ENCODE results near the gene NKAPD1. TPM values are rescaled to one million over a fixed set of nuclear protein-coding genes. Genes with fewer than 3 reads are reported as not detected.

NKAPD1 gene
- total RNA-seq, 1 donor from 2014 or later = 12.2 TPM

DNA sequence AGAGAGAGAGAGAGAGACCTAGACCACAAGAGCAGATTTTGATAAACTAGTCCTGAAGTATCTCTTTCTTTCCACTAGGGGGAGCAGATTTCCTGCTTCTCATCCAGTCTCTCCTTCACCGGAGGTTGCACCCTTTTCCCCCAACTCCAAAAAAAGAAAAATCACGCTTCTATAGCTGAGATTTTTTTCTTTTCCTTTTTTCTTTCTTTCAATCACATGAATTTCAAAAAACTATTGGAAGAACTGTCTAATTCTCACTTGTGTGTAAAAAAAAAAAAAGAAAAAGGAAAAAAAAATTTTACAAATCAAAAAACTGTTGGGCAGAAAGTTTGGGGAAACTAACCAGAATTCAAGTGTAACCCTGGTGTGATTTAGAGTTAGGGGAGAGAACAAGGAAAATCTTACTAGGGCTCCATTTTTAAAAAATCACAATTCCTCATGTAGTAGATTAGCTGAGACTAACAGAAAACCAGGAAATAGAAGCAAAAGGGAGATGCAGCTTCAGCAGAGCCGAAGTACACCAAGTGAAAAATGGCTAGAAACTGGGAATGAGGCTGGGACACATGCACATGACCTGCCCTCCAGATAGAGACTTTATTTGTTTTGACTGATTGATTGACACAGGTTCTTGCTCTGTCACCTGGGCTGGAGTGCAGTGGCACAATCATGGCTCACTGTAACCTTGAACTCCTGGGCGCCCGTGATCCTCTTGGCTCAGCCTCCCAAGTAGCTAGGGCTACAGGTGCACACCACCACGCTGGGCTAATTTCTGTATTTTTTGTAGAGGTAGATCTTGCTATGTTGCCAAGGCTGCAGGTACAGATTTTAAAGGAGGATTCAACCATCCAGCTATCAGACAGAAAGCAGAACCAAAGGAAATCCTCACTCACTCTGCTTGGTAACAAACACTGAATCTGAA is 39.7 kb downstream of the NKAPD1 start:
- TF ChIP-seq, protein P1, sequence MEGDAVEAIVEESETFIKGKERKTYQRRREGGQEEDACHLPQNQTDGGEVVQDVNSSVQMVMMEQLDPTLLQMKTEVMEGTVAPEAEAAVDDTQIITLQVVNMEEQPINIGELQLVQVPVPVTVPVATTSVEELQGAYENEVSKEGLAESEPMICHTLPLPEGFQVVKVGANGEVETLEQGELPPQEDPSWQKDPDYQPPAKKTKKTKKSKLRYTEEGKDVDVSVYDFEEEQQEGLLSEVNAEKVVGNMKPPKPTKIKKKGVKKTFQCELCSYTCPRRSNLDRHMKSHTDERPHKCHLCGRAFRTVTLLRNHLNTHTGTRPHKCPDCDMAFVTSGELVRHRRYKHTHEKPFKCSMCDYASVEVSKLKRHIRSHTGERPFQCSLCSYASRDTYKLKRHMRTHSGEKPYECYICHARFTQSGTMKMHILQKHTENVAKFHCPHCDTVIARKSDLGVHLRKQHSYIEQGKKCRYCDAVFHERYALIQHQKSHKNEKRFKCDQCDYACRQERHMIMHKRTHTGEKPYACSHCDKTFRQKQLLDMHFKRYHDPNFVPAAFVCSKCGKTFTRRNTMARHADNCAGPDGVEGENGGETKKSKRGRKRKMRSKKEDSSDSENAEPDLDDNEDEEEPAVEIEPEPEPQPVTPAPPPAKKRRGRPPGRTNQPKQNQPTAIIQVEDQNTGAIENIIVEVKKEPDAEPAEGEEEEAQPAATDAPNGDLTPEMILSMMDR (IDR thresholded peaks at IDR 0.05) = peak; percentile 56 to 66 (median 56)
- no peaks in the 10 kb centered on the region for H3K36me3 ChIP-seq
- peaks cover 0 to 4% of the 10 kb centered on the region in 2 donors for H3K4me1 ChIP-seq
- DNase-seq (ENCODE audit: low spot score in 2 of 2) = no peak
- intact Hi-C loops (cut with DNase I) = loop anchor here (1.0 kb wide), 1 partner anchor 62 kb away; the partner anchor contains the start of gene BCO2
- H3K27me3 ChIP-seq = no peaks in the 10 kb centered on the region
- H3K9me3 ChIP-seq = no peaks in the 10 kb centered on the region
- H3K4me3 ChIP-seq = peak overlapping the region in 1 of 2 donors; percentile 25
- no peak overlapping the region for H3K27ac ChIP-seq

DNA sequence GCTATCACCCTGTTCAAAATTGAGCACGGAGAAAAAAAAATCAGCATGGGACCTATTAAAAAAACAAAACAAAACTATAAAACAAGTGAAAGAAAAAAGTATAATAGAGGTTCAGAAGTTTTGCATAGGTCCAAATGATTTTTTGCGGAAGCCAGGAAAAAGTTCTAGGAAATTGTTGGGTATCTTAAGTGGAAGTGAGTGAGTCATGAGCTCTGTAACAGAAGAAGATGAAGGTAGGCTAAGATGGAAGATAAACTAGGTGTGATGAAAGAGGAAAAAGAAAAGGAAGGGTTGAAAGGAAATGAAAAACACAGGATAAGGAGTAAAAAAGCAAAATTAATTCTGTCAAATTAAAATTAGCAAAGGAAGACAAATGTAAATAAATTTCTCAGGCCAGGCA is 40.4 kb downstream of the NKAPD1 start:
- no peak for DNase-seq (ENCODE audit: low spot score in 2 of 2)
- no peaks in the 10 kb centered on the region for H3K36me3 ChIP-seq

DNA sequence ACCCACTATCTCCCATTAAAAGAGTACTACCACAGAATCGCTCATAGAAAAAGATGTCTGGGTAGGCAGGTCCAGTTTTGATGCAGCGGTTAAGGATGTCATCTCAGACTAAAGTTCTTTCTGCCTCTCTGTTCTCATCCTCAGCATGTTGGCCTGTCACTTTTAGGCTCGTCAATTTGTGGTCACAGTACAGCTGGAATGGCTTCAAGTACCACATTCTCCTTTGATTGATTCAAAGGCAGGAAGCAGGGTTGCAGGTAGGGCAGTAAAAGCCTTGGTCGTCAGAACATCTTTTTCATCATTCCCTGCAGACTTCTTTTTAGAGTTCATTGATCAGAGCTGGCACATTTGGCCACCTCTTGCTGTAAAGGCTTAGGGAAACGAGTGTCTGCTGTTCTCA is 41.3 kb downstream of the NKAPD1 start:
- no peak overlapping the region for H3K27ac ChIP-seq
- H3K4me1 ChIP-seq = peaks cover 0 to 4% of the 10 kb centered on the region in 2 donors
- intact Hi-C loops (cut with DNase I) = loop anchor here (5.0 kb wide), 1 partner anchor 162 kb away; no protein-coding TSS in a partner anchor
- no peaks in the 10 kb centered on the region for H3K9me3 ChIP-seq
- TF ChIP-seq, protein P1 (IDR thresholded peaks at IDR 0.05) = no peak
- no peaks in the 10 kb centered on the region for H3K36me3 ChIP-seq
- H3K4me3 ChIP-seq = no peak overlapping the region
- DNase-seq (ENCODE audit: low spot score in 2 of 2) = no peak
- no peaks in the 10 kb centered on the region for H3K27me3 ChIP-seq

More for the DNA sequence above, 40.4 kb downstream of the NKAPD1 start:
- TF ChIP-seq, protein P1 (IDR thresholded peaks at IDR 0.05) = no peak
- no peak overlapping the region for H3K4me3 ChIP-seq
- H3K27me3 ChIP-seq = no peaks in the 10 kb centered on the region
- no peaks in the 10 kb centered on the region for H3K9me3 ChIP-seq
- peaks cover 0 to 4% of the 10 kb centered on the region in 2 donors for H3K4me1 ChIP-seq
- intact Hi-C loops (cut with DNase I) = no loop called here
- H3K27ac ChIP-seq = no peak overlapping the region

DNA sequence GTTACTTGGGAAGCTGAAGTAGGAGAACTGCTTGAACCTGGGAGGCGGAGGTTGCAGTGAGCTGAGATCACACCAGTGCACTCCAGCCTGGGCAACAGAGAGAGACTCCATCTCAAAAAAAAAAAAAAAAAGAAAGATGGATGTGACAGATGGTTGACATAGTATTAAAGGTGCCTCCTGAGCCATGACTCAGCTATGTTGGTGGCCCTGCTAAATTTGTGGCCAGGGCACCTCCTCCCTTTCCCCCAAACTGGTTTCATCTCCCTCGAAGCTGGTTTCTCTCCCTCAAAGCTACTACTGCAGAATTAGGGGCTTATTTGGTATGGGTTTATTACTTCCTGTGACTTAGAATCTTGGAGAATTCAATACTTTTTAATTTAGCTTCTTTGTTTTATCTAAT is 44.1 kb downstream of the NKAPD1 start:
- no peak overlapping the region for H3K27ac ChIP-seq
- H3K36me3 ChIP-seq = no peaks in the 10 kb centered on the region
- no peak for DNase-seq (ENCODE audit: low spot score in 2 of 2)
- TF ChIP-seq, protein P1 (IDR thresholded peaks at IDR 0.05) = no peak
- H3K9me3 ChIP-seq = no peaks in the 10 kb centered on the region
- intact Hi-C loops (cut with DNase I) = loop anchor here (5.0 kb wide), 1 partner anchor 159 kb away; no protein-coding TSS in a partner anchor
- H3K27me3 ChIP-seq = no peaks in the 10 kb centered on the region
- peaks cover 0 to 4% of the 10 kb centered on the region in 2 donors for H3K4me1 ChIP-seq
- no peak overlapping the region for H3K4me3 ChIP-seq

DNA sequence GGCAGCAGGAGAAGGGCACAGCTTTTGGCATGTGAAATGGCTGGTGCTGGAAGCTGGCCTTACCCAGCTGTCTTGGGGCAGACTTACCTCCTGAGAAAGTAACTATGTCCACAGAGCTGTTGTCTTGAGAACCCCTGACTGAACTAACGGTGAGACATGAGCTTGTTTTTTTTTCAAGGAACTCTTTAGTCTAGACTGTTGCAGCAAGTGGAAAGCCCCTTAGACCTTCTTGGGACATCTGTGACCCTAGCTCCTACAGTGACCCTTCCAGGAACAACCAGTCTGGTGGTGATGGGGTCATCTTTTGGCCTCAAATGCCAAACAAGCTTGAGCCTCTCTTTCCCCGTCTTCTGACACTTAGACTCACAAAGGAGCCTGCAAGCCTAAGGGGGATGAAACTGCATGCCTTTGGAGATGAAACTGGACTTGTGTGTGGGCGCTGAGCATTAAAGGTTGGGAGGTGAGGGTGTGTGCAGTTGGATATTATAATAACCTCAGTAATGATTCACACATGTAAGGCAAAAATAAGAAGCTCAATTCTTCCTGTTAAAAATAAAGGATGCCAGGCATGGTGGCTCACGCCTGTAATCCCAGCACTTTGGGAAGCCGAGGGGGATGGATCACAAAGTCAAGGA is 48.0 kb downstream of the NKAPD1 start:
- H3K4me1 ChIP-seq = no peaks in the 10 kb centered on the region
- intact Hi-C loops (cut with DNase I) = no loop called here
- H3K9me3 ChIP-seq = no peaks in the 10 kb centered on the region
- TF ChIP-seq, protein P1 (IDR thresholded peaks at IDR 0.05) = no peak
- DNase-seq (ENCODE audit: low spot score in 2 of 2) = no peak
- no peaks in the 10 kb centered on the region for H3K36me3 ChIP-seq
- H3K27ac ChIP-seq = no peak overlapping the region
- no peaks in the 10 kb centered on the region for H3K27me3 ChIP-seq
- no peak overlapping the region for H3K4me3 ChIP-seq
